ENCODE data around the gene ASPN. TPM values are rescaled to one million over a fixed set of nuclear protein-coding genes. Genes with fewer than 3 reads are reported as not detected.

Gene ASPN
- total RNA-seq, 1 experiment from 2014 or later, result 0.26 TPM

- intact Hi-C loops (cut with micrococcal nuclease; ENCODE audit: unreplicated experiment), result loop anchor here (5.0 kb wide), 1 partner anchor 103 kb away; no protein-coding TSS in a partner anchor
- Histone ChIP-seq H3K36me3 (ENCODE audit: insufficient read depth, low read length, poor library complexity, severe bottlenecking) (no peaks in the 10 kb centered on the region), H3K27ac (ENCODE audit: low read depth, low read length, poor library complexity, severe bottlenecking) (no peak overlapping the region), H3K4me1 (ENCODE audit: insufficient read depth, low read length, poor library complexity, severe bottlenecking) (peaks cover 8% of the 10 kb centered on the region), H3K27me3 (replicated peaks; ENCODE audit: insufficient read depth, low read depth, low read length, poor library complexity) (no peaks in the 10 kb centered on the region), H3K4me3 (ENCODE audit: low read depth, low read length, poor library complexity, severe bottlenecking) (no peak overlapping the region), H3K9me3 (ENCODE audit: low read depth, low read length, poor library complexity, severe bottlenecking) (no peaks in the 10 kb centered on the region)
- ChIA-PET CTCF (interaction anchor here (0.7 kb wide), 1 partner anchor 115 kb away, joined by 4 read pairs; no protein-coding TSS in a partner anchor), POLR2A (ENCODE audit: low non-redundant PET) (no interaction called here)
- DNase-seq (ENCODE audit: low spot score), result no peak
- BruUV-seq (replicated peaks), result no TSS peak
- TF ChIP-seq CTCF (conservative IDR thresholded peaks at IDR 0.05; ENCODE audit: low read depth, low read length) (no peak), EZH2 (IDR thresholded peaks at IDR 0.05; ENCODE audit: borderline replicate concordance, low read depth, low read length, poor library complexity, severe bottlenecking) (no peak)
These were observed 37.5 kb downstream of the ASPN start for GRCh38 chr9:92444841-92445240.

GRCh38 chr9:92440751-92441046 lies 41.6 kb downstream of the ASPN start:
- ChIA-PET CTCF (interaction anchor here (1.0 kb wide), 1 partner anchor 112 kb away, joined by 4 read pairs; no protein-coding TSS in a partner anchor), POLR2A (ENCODE audit: low non-redundant PET) (no interaction called here)
- Histone ChIP-seq H3K4me3 (ENCODE audit: low read depth, low read length, poor library complexity, severe bottlenecking) (no peak overlapping the region), H3K4me1 (ENCODE audit: insufficient read depth, low read length, poor library complexity, severe bottlenecking) (peaks cover 8% of the 10 kb centered on the region), H3K27ac (ENCODE audit: low read depth, low read length, poor library complexity, severe bottlenecking) (no peak overlapping the region), H3K27me3 (replicated peaks; ENCODE audit: insufficient read depth, low read depth, low read length, poor library complexity) (no peaks in the 10 kb centered on the region), H3K36me3 (ENCODE audit: insufficient read depth, low read length, poor library complexity, severe bottlenecking) (no peaks in the 10 kb centered on the region), H3K9me3 (ENCODE audit: low read depth, low read length, poor library complexity, severe bottlenecking) (no peaks in the 10 kb centered on the region)
- TF ChIP-seq EZH2 (IDR thresholded peaks at IDR 0.05; ENCODE audit: borderline replicate concordance, low read depth, low read length, poor library complexity, severe bottlenecking), result no peak
- no peak for TF ChIP-seq CTCF (conservative IDR thresholded peaks at IDR 0.05; ENCODE audit: low read depth, low read length)
- no TSS peak for BruUV-seq (replicated peaks)
- DNase-seq (ENCODE audit: low spot score), result no peak
- intact Hi-C loops (cut with micrococcal nuclease; ENCODE audit: unreplicated experiment), result loop anchor here (5.0 kb wide), 1 partner anchor 98 kb away; no protein-coding TSS in a partner anchor

- no peaks in the 10 kb centered on the region for H3K9me3 ChIP-seq (ENCODE audit: low read depth, low read length, poor library complexity, severe bottlenecking)
- ChIA-PET CTCF (interaction anchor here (1.0 kb wide), 1 partner anchor 112 kb away, joined by 4 read pairs; no protein-coding TSS in a partner anchor), POLR2A (ENCODE audit: low non-redundant PET) (no interaction called here)
- DNase-seq (ENCODE audit: low spot score), result no peak
- no peaks in the 10 kb centered on the region for H3K27me3 ChIP-seq (replicated peaks; ENCODE audit: insufficient read depth, low read depth, low read length, poor library complexity)
- H3K4me3 ChIP-seq (ENCODE audit: low read depth, low read length, poor library complexity, severe bottlenecking), result no peak overlapping the region
- no peak for TF ChIP-seq CTCF (conservative IDR thresholded peaks at IDR 0.05; ENCODE audit: low read depth, low read length)
- TF ChIP-seq EZH2 (IDR thresholded peaks at IDR 0.05; ENCODE audit: borderline replicate concordance, low read depth, low read length, poor library complexity, severe bottlenecking), result no peak
- intact Hi-C loops (cut with micrococcal nuclease; ENCODE audit: unreplicated experiment), result loop anchor here (5.0 kb wide), 2 partner anchors 98 to 113 kb away; partner anchors contain the start of genes CENPP and NOL8
- no peaks in the 10 kb centered on the region for H3K36me3 ChIP-seq (ENCODE audit: insufficient read depth, low read length, poor library complexity, severe bottlenecking)
- no TSS peak for BruUV-seq (replicated peaks)
- no peak overlapping the region for H3K27ac ChIP-seq (ENCODE audit: low read depth, low read length, poor library complexity, severe bottlenecking)
- peaks cover 8% of the 10 kb centered on the region for H3K4me1 ChIP-seq (ENCODE audit: insufficient read depth, low read length, poor library complexity, severe bottlenecking)
These were observed 42.2 kb downstream of the ASPN start for GRCh38 chr9:92439921-92440750.

All from A673 (cell line).